Measurements from ENCODE around the gene SCNN1A.

SCNN1A gene

GRCh38 chr12:6358881-6359280, 16.5 kb downstream of the SCNN1A start:
- DNase-seq (ENCODE audit: low read depth), result no peak
- H3K4me3 ChIP-seq (ENCODE audit: control insufficient read depth, low read depth, low read length), result no peak overlapping the region
- TF ChIP-seq CTCF (IDR thresholded peaks at IDR 0.05; ENCODE audit: control insufficient read depth, insufficient read depth, low read depth, low read length, missing control alignments), result no peak

- no peak for TF ChIP-seq CTCF (IDR thresholded peaks at IDR 0.05; ENCODE audit: control insufficient read depth, insufficient read depth, low read depth, low read length, missing control alignments)
- DNase-seq (ENCODE audit: low read depth), result no peak
- no peak overlapping the region for H3K4me3 ChIP-seq (ENCODE audit: control insufficient read depth, low read depth, low read length)
Observed at GRCh38 chr12:6356374-6356820, 19.0 kb downstream of the SCNN1A start.

- no peak overlapping the region for H3K4me3 ChIP-seq (ENCODE audit: control insufficient read depth, low read depth, low read length)
- no peak for TF ChIP-seq CTCF (IDR thresholded peaks at IDR 0.05; ENCODE audit: control insufficient read depth, insufficient read depth, low read depth, low read length, missing control alignments)
Observed at GRCh38 chr12:6355491-6356373, 19.6 kb downstream of the SCNN1A start.

GRCh38 chr12:6354495-6355393, 20.6 kb downstream of the SCNN1A start:
- no peak for TF ChIP-seq CTCF (IDR thresholded peaks at IDR 0.05; ENCODE audit: control insufficient read depth, insufficient read depth, low read depth, low read length, missing control alignments)
- H3K4me3 ChIP-seq (ENCODE audit: control insufficient read depth, low read depth, low read length), result no peak overlapping the region
- no peak for DNase-seq (ENCODE audit: low read depth)

More at GRCh38 chr12:6355491-6356373, 19.6 kb downstream of the SCNN1A start:
- DNase-seq (ENCODE audit: low read depth), result no peak

GRCh38 chr12:6352193-6353173, 22.9 kb downstream of the SCNN1A start:
- TF ChIP-seq CTCF (IDR thresholded peaks at IDR 0.05; ENCODE audit: control insufficient read depth, insufficient read depth, low read depth, low read length, missing control alignments), result no peak
- no peak overlapping the region for H3K4me3 ChIP-seq (ENCODE audit: control insufficient read depth, low read depth, low read length)
- no peak for DNase-seq (ENCODE audit: low read depth)

Measured in AG09309 (cell line).